ENCODE results near the gene ZBTB7C. TPM values are rescaled to one million over a fixed set of nuclear protein-coding genes. Genes with fewer than 3 reads are reported as not detected.

ZBTB7C gene
- total RNA-seq, 1 donor: not detected

DNA sequence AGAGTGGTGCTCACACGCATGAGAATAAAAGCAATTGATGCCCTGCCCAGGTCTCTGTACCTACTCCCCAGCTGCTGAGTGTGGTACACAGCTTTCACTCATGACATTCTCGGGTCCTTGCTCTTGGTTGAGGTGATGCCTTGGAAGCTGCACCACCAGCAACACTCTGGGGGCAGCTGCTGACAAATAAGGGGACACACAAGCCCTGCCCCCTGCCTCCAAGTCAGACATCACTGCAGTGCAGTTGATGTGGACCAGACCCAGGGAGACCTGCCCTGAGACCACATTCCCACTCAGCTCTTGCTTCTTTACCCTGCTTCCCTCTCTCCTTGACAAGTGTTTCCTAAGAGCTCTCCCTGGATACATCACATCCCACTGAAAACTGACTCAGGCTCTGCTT lies 225.6 kb downstream of the ZBTB7C start:
- no peak overlapping the region for H3K4me3 ChIP-seq (ENCODE audit: low read depth, low read length)
- no peak for DNase-seq (ENCODE audit: low read depth)
- TF ChIP-seq, protein P1, sequence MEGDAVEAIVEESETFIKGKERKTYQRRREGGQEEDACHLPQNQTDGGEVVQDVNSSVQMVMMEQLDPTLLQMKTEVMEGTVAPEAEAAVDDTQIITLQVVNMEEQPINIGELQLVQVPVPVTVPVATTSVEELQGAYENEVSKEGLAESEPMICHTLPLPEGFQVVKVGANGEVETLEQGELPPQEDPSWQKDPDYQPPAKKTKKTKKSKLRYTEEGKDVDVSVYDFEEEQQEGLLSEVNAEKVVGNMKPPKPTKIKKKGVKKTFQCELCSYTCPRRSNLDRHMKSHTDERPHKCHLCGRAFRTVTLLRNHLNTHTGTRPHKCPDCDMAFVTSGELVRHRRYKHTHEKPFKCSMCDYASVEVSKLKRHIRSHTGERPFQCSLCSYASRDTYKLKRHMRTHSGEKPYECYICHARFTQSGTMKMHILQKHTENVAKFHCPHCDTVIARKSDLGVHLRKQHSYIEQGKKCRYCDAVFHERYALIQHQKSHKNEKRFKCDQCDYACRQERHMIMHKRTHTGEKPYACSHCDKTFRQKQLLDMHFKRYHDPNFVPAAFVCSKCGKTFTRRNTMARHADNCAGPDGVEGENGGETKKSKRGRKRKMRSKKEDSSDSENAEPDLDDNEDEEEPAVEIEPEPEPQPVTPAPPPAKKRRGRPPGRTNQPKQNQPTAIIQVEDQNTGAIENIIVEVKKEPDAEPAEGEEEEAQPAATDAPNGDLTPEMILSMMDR (IDR thresholded peaks at IDR 0.05; ENCODE audit: insufficient read depth, low read depth, low read length): no peak

DNA sequence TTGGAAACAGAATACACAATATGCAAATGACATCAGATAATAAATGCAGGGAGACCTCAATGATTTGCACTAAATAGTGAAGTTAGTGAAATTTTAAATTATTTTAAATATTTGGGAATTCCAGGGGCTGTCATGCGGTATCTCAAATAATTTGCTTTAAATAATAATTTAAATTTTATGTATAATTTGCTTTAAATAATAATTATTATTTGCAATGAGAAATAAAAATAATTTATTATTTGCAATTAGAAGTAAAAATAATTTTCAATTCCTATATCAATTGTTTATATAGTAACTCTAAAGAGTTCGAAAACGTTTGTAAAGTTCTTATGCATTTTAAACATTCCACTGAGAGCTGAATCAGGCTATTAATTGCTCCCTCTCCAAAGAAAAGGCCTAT lies 226.4 kb downstream of the ZBTB7C start:
- no peak for DNase-seq (ENCODE audit: low read depth)
- no peak overlapping the region for H3K4me3 ChIP-seq (ENCODE audit: low read depth, low read length)
- TF ChIP-seq, protein P1 (IDR thresholded peaks at IDR 0.05; ENCODE audit: insufficient read depth, low read depth, low read length): no peak

DNA sequence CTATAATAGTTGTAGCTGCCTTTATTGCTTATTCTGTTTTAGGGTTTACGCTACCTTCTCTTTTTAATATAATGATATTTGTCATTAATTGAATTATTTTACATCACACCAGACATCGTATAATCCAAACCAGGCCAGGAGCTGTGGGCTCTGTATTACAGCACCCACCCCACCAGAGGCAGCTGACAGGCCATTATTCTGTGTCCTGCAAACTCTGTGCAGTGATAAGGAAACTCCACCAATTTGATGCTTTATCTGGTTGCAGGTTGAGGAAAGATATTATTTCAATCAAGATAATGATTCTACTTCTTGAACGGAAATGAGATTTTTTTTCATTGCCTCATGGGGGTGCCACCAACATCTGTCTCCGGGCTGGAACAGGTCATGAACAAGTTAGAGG lies 227.3 kb downstream of the ZBTB7C start:
- H3K4me3 ChIP-seq (ENCODE audit: low read depth, low read length): no peak overlapping the region
- TF ChIP-seq, protein P1 (IDR thresholded peaks at IDR 0.05; ENCODE audit: insufficient read depth, low read depth, low read length): no peak
- no peak for DNase-seq (ENCODE audit: low read depth)

DNA sequence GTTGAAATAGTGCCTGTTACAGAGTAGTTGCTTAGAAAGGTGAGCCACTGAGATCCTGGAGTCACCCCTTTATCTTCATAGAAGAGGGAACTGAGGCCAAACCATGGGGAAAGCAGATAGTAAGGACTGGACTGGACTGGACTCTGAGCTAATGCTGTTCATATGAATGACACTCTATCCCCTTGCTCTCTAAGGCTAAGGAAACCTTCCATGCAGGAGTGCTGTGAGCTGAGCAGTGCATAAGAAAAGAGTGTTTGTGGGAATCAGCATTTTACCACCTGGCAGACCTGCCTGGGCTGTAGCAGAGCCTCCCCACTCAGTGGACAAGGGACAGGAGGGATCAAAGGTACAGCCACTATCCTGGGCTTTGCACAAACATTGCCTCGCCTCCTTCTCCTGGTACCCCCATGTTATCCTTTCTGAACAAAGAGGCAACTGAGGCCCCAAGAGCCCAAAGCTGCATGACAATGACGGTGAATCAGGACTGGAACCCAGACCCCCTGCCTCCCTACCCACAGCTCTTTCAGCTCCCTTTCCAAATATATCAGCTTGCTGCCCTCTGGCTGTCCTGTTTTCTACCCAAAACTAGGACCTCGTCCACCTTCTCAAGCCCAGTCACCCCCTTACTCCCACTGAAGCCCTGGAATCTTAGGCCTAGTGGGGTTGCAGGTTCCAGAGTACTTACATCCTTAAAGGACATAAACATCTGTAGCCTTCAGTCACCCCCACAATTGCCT lies 227.9 kb downstream of the ZBTB7C start:
- H3K4me3 ChIP-seq (ENCODE audit: low read depth, low read length): no peak overlapping the region
- TF ChIP-seq, protein P1 (IDR thresholded peaks at IDR 0.05; ENCODE audit: insufficient read depth, low read depth, low read length): no peak
- DNase-seq (ENCODE audit: low read depth): no peak

DNA sequence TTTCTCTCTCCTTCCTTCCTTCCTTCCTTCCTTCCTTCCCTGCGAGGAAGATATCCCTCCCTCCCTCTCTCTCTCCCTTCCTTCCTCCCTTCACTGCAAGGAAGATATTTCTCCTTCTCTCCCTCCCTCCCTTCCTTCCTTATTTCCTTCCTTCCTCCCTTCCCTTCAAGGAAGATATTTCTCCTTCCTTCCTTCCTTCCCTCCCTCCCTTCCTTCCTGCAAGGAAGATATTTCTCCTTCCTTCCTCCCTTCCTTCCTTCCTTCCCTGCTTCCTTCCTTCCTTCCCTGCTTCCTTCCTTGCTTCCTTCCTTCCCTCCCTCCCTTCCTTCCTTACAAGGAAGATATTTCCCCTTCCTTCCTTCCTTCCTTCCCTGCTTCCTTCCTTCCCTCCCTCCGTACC lies 229.5 kb downstream of the ZBTB7C start:
- TF ChIP-seq, protein P1 (IDR thresholded peaks at IDR 0.05; ENCODE audit: insufficient read depth, low read depth, low read length): no peak
- no peak overlapping the region for H3K4me3 ChIP-seq (ENCODE audit: low read depth, low read length)
- DNase-seq (ENCODE audit: low read depth): no peak

DNA sequence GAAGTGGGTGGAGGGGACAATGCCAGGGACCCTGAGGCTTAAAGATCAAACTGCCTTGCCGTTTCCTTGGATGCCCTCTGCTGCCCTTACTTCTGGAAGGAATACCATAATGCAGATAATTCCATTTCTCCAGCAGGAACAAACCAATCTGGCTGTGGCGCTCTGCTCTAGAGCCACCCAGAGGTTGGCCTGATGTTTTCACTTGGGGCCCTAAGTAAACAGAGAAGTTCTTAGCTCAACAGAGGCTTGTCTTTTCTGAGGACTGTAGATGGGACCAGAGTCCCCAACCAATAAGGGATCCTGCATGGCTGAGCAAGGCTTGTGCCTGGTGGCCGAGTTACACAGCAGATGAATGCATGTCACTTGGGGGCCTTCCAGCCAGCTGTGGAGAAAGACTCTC lies 230.2 kb downstream of the ZBTB7C start:
- TF ChIP-seq, protein P1 (IDR thresholded peaks at IDR 0.05; ENCODE audit: insufficient read depth, low read depth, low read length): peak; percentile 14
- DNase-seq (ENCODE audit: low read depth): peak; percentile 6
- H3K4me3 ChIP-seq (ENCODE audit: low read depth, low read length): no peak overlapping the region

DNA sequence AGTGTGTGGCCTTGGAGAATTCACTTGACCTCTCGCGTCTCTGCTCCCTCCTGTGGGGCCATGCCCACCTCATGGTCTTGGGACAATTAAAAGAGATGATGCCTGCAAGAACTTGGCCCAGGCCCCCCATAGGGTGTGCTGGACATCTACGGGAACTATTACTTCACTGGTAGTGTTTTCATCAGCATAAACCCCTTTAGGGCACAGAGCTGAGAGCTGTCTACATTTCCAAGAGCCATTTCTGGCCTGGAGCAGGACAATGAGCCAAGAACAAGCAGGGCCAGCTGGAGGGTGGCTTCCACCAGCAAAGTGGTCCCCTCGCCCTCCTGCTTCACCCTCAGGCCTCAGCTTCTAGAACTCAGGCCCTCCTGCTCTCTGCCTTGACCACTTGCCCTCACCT lies 232.3 kb downstream of the ZBTB7C start:
- no peak for DNase-seq (ENCODE audit: low read depth)
- TF ChIP-seq, protein P1 (IDR thresholded peaks at IDR 0.05; ENCODE audit: insufficient read depth, low read depth, low read length): no peak
- no peak overlapping the region for H3K4me3 ChIP-seq (ENCODE audit: low read depth, low read length)
